T-helper 1 cell (primary cell): ENCODE results near the gene BDKRB1.

Experiments
- DNase-seq, 5 donors: peaks; one replicate each; pipeline ENCODE4 v3.0.0-alpha.2; 2012 to 2020

The BDKRB1 gene

DNA sequence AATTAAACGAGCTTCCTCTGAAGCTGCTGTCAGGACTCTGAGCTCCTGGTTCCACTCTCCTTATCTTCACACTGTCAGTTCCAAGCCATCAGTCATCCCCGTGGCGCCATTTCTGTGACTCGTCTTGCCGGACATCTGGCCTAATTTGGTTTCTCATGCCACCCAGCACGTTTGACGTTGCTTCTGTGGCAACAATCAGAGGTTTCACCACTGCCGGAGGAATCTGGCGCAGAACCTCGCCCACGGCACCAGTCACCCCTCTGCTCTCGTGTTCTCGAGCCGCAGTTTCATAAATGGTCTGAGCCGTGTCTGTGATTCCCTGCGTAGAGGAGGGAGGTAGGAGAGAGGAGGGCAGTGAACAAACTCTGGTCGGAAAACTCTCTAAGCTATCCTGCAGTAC, 29.7 kb downstream of the BDKRB1 start:
- no peak for DNase-seq

DNA sequence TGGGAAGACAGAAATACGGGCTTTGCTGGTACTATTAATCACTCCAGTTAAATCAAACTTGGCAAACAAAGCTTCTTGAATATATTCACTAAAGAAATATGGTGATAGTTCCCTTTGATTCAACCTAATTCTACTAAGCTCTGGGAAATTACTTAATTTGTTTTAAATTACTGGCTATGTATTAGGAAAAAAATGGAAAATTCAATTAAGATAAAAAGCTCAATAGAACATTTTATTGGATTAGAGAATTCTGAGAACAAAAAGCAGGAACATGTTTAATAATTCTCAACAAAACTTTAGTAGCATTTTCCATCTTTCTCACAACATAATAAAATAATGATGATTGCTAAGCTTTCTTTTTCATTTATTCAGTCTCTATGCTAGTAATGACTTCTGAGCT, 30.2 kb downstream of the BDKRB1 start:
- no peak for DNase-seq

DNA sequence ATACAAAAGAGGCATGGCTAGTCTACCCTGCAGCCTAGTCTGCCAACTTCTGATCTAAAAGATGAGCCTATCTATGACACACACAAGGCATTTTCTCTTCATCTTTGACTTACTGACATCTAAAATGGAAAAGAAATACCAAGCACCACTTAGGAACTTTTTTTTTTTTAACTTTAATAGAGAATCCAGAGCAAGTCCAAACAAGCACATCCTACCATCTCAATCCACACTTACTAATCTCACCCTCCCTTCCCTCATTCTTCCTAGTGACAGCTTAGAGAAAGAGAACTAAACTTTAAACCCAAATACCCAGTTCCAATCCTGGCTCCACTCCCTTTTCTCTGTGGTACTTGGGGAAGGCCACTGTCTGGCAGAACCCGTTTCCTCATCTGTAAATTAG, 31.8 kb downstream of the BDKRB1 start:
- no peak for DNase-seq

DNA sequence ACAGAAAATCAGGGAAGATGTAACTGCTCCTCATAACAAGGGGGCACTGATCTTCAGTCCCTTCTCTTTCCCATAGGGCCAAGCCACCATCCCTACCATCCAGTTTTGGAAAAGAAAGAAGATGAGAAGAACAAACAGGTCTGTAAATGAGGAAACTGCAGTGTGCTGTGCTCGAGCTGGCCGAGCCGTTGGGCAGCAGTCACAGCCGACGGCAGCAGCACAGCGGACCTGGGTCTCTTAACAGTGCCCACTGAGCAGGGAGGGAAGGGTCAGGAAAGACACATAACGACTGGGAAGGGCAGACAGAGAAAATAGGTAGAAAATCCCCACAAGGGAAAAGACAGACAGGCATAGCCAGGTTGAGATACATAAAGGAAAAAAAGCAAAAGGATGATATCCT, 38.2 kb downstream of the BDKRB1 start:
- no peak for DNase-seq

DNA sequence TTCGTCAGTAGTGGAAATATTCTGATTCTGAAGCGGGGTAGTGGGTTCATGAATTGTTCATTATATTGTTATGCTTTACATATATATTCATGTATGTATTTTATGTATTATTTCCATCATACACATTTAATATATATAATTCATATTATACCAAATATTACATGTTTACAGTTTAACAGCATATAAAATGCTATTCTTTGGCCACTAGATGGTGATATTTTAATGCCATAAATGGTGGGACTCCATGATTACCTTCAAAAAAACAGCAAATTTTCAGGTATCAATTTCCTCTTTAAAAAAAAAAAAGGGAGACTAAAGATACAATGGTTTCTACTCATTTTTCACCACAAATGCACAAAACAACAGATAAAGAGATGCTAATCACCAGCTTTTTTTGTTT, 41.0 kb downstream of the BDKRB1 start:
- no peak for DNase-seq

DNA sequence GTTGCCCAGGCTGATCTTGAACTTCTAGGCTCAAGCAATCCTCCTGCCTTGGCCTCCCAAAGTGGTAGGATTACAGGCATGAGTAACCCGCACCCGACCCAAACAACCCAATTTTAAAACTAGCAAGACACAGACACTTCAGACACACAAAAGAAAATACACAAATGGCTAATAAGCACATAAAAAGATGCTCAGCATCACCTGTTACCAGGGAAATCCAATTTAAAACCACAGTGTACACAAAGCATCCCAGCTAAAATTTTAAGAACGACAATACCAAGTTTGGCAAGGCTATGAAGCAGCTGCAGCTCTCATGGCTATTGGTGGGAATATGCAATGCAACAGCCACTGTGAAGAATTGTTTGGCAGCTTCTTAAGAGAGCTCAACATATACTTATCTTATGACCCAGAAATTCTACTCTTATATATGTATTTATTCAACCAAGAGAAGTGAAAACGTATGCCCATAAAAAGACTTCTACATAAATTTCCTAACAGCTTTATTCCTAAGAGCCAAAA, 42.0 kb downstream of the BDKRB1 start:
- DNase-seq = no peak

DNA sequence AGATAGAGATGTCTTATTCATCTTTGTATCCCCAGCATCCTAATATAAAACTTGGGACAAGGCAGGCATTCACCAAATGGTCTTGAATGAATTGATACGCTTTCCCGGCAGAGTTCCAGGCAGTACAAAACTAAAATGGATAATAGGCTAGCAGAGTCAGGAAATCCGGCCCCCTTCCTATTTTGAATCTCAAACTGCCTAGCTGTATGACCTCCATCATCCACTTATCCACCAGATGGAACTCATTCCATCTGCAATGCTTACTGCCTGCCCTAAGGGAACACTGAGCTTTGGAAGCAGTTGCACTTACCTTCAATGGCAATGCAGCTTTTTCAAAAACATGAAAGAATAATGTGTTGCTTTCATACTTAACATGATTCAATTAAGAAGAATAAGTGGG, 43.4 kb downstream of the BDKRB1 start:
- DNase-seq = no peak

DNA sequence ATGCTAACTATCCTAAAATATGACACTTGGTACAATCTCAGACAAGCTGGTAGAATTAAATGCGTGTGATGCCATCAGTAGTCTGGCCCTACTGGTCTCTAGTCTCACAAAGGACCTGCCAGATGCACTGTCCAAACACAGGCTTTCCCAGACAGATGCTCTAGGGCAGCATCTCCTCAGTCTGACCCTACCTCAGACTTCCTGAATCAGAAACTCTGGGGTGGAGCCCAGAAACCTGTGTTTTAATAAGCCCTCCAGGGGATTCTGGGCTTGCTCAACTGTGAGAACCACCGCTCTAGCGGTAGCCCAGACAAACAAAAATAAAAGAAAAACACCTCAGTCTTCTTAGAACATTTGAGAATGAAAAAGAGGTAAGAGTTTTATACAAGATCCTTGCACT, 48.0 kb downstream of the BDKRB1 start:
- no peak for DNase-seq

DNA sequence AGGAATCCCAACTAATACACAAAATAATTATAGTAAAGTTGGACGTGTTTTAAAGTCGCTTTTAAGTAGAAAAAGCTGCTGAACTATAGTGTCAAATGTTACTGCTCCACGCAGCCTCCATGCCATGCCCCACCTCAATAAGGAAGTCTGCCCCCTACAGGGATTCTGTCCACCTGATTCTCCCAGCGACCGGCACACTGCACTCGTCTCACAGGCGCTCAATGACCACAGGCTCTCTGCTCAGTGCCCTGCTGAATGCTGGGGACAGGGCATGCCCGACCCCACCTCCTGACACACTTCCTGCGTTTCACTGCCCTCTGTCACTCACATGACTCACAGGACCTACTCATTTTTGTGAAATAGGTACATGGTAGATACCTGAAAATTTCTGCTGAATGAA, 48.9 kb downstream of the BDKRB1 start:
- no peak for DNase-seq

DNA sequence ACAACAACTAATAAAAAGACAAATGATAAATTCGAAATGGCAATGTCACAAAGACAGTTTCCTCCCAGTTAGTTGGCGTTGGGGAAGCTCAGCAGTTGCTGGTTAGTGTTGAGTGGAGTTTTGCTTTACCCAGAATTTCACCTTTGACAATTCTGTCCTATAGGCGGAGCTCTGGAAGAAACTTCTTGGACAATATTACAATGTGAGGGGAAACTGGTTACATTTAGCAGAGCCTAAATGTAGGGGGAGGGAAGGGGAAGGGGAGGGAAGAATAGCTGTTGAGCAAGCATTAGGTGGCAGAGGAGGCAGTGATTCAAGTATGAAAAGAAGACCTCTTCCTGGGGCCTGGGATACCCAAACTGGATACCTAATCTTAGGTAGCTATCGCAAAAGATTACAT, 51.4 kb downstream of the BDKRB1 start:
- no peak for DNase-seq

DNA sequence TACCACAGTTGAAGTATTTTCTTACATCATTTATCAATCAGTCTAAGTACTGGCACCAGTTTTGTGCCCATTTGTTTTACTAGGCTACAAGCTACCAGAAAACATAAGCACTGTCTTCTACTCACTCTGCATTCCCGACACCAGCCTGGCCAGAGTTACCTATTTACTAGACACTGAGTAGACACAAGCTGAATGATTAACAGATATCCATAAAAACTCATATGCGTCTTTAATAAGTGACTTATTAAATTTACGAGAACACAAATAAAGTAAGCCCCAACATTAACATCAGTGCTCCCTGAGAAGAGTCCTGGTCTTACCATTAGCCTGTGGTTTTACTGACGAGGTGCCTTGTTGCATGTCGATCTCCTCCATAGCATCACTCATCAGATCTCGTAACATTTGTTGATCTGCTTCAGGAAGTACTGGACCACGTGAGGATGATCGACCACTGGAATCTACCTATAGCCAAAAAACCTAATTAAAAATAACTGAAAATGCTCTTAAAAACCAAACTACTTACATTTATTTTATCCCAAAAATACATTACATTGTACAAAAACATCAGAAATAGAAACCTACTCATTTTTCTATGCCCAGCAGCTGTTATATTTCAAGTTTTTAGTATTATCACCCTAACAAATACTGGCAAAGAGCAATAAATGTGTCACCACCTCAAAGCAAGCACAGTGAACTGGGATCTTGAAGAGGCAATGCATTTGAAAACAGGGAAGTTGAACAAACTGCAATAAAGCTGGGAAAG, 53.3 kb downstream of the BDKRB1 start:
- no peak for DNase-seq

DNA sequence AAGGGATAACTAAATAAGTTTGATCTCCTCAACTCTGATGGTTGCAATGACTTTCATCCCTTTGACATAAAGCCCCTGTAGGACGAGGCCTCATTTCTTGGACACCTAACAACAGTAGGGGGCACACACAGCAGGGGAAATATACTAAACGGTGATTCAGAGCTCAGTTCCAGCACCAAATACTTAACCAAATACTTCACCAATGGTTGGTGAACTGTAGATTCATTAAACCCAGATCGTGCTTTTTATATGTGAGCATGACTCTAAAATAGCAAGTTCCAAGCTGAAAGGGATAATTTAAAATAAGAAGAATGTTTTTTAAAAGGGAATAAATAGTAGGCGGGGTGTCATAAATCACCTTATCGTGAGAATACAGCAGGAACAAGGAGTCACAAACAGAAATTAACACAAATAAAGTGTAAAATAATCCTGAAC, 53.9 kb downstream of the BDKRB1 start:
- no peak for DNase-seq

DNA sequence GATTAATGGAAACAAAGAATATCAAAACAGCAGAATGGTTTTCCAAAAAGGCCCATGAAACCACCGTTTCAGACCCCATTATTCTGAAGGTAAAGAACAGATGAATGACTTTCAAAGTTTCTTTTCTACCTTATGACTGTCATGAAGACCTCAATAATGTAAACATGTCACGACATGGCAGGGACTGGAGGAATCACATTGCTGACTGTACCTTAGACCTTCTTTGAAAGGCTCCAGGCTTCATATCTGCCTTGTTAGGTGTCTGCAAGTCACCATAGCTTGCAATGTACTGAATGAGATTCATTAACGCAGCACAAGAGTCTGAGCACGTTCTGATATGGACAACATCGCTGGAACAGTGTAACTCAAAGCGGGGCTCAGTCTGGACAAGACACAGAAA, 54.9 kb downstream of the BDKRB1 start:
- DNase-seq = no peak
